ENCODE data around the gene PTPRO.

- no peak for TF ChIP-seq CTCF (conservative IDR thresholded peaks at IDR 0.05; ENCODE audit: low read depth, low read length)
- TF ChIP-seq EZH2 (IDR thresholded peaks at IDR 0.05; ENCODE audit: borderline replicate concordance, low read depth, low read length, poor library complexity, severe bottlenecking) = no peak
These were observed 42.2 kb downstream of the PTPRO start for GRCh38 chr12:15364221-15365160.

All from A673 (cell line).